Adrenal gland (tissue), 5 donors: ENCODE measurements around the gene KLHL25.

Experiments
- CTCF ChIP-seq, 6 experiments: fragments of 450-650 bp in 4 of 6; fragments of 200-600 bp in 2 of 6; sonication (generic) in 1 of 6; IDR thresholded peaks; 1 replicate in 5 of 6; 2 replicates in 1 of 6; pipeline versions ENCODE4 v1.5.1 to v1.8.0; 2016 to 2021; ENCODE audit warnings: antibody characterized with exemption in 6 of 6, mild to moderate bottlenecking in 2 of 6, moderate library complexity in 1 of 6
- POLR2A ChIP-seq, 2 donors: fragments of 450-650 bp; IDR thresholded peaks; one replicate each; pipeline ENCODE4 v1.6.1; 2017; ENCODE audit warnings: antibody characterized with exemption in 2 of 2, mild to moderate bottlenecking in 2 of 2, moderate library complexity in 1 of 2
- donor health status: DM: no; HTN: no; CAD: no.

- TF ChIP-seq CTCF (IDR thresholded peaks at IDR 0.05) (no peak), POLR2A (IDR thresholded peaks at IDR 0.05) (no peak)
Measured at GRCh38 chr15:85777250-85778106, 17.2 kb downstream of the KLHL25 start.
